K562 (cell line): ENCODE measurements around the gene PIK3C2G. TPM values are rescaled to one million over a fixed set of nuclear protein-coding genes. Genes with fewer than 3 reads are reported as not detected.

Experiments
- ATAC-seq: fragments of 200-7000 bp; cut with Tn5 transposase; 3 replicates; pipeline ENCODE4 v1.9.1; 2020; ENCODE audit warnings: moderate library complexity
- BruUV-seq: library from RNA; stranded (reverse); fragments of 400-500 nt; replicated peaks from 2 replicates; lab custom pipeline; 2021; lab: Mats Ljungman, UMichigan
- CTCF ChIA-PET: fragments of 300-600 bp; formaldehyde crosslinking; extraction: SDS; loops from one replicate; lab custom pipeline; 2021; ENCODE audit warnings: low intra/inter-chr PET ratio; lab: Yijun Ruan, JAX
- POLR2A ChIA-PET: fragments of 300-600, 350-650 bp; sonication (Branson Sonifier 250); formaldehyde crosslinking; extraction: SDS; loops from one replicate; lab custom pipeline; 2021; ENCODE audit warnings: antibody characterized with exemption, inconsistent platforms; lab: Yijun Ruan, JAX
- DNase-seq, 4 experiments: peaks; one replicate each; pipeline versions ENCODE4 v3.0.0 to v3.0.0-alpha.2; 2011 to 2018; ENCODE audit warnings: low spot score in 3 of 4, mixed read lengths in 3 of 4; ENCODE audit errors: extremely low read depth in 1 of 4
- FAIRE-seq: peaks from 2 replicates; lab custom pipeline; 2011; peaks lifted over from hg19 to GRCh38; lab: Jason Lieb, UNC
- H2AFZ ChIP-seq: 2 replicates; pipeline ENCODE4 v1.6.0; 2011; ENCODE audit warnings: low read depth, low read length, control low read depth, inconsistent platforms
- H3K27ac ChIP-seq: fragments of 200-600 bp; 3 replicates; pipeline ENCODE4 v1.8.0; 2011; ENCODE audit warnings: low read depth, mild to moderate bottlenecking, control low read depth, inconsistent platforms, low read length, moderate library complexity, mixed read lengths; ENCODE audit errors: extremely low read depth
- H3K27me3 ChIP-seq, 2 experiments: fragments of 300-600 bp in 1 of 2; 2 replicates in 1 of 2; 3 replicates in 1 of 2; pipeline versions ENCODE4 v1.6.0 to v1.8.0; 2011; ENCODE audit warnings: inconsistent platforms in 2 of 2, low read length in 2 of 2, mild to moderate bottlenecking in 1 of 2, mixed read lengths in 1 of 2, moderate library complexity in 1 of 2; ENCODE audit not compliant: control insufficient read depth in 2 of 2, insufficient read depth in 2 of 2
- H3K36me3 ChIP-seq: fragments of 300-600 bp; 3 replicates; pipeline ENCODE4 v1.8.0; 2011; ENCODE audit warnings: mild to moderate bottlenecking, low read length, inconsistent platforms; ENCODE audit not compliant: control insufficient read depth, insufficient read depth
- H3K4me1 ChIP-seq, 2 experiments: fragments of 200-600 bp in 1 of 2; replicated peaks in 1 of 2; 2 replicates in 1 of 2; 3 replicates in 1 of 2; pipeline versions ENCODE4 v1.5.1 to v1.8.0; 2011; ENCODE audit warnings: inconsistent platforms in 2 of 2, low read length in 2 of 2, mild to moderate bottlenecking in 1 of 2, mixed read lengths in 1 of 2, moderate library complexity in 1 of 2; ENCODE audit not compliant: control insufficient read depth in 2 of 2, insufficient read depth in 2 of 2
- H3K4me2 ChIP-seq: 2 replicates; pipeline ENCODE4 v1.6.1; 2011; ENCODE audit warnings: low read length, control low read depth, inconsistent platforms, mixed read lengths; ENCODE audit not compliant: insufficient read depth
- H3K4me3 ChIP-seq: fragments of 200-600 bp; sonication (generic), shearing (Covaris generic); 2 replicates; pipeline ENCODE4 v1.5.1; 2016; ENCODE audit warnings: control low read depth, inconsistent platforms
- H3K79me2 ChIP-seq: fragments of 200-600 bp; 3 replicates; pipeline ENCODE4 v1.8.0; 2011; ENCODE audit warnings: low read length, inconsistent platforms; ENCODE audit not compliant: control insufficient read depth, insufficient read depth
- H3K9ac ChIP-seq, 2 experiments: 2 replicates each; pipeline versions ENCODE4 v1.6.0 to v1.6.1; 2011; ENCODE audit warnings: low read depth in 2 of 2, low read length in 2 of 2, control low read depth in 1 of 2, inconsistent platforms in 1 of 2, mild to moderate bottlenecking in 1 of 2, mixed read lengths in 1 of 2; ENCODE audit not compliant: insufficient read depth in 1 of 2
- H3K9me1 ChIP-seq: one replicate; pipeline ENCODE4 v1.6.0; 2011; ENCODE audit warnings: inconsistent platforms, mild to moderate bottlenecking, low read length, moderate library complexity; ENCODE audit not compliant: control insufficient read depth, insufficient read depth
- H3K9me3 ChIP-seq: replicated peaks from 2 replicates; pipeline ENCODE4 v1.5.1; 2011; ENCODE audit warnings: low read depth, low read length, inconsistent platforms; ENCODE audit not compliant: control insufficient read depth, insufficient read depth
- H4K20me1 ChIP-seq: replicated peaks from 2 replicates; pipeline ENCODE4 v1.6.1; 2011; ENCODE audit warnings: low read length, inconsistent platforms, mixed read lengths; ENCODE audit not compliant: control insufficient read depth, insufficient read depth
- ARID3B ChIP-seq: fragments of 250-450 bp; sonication (Bioruptor Pico); IDR thresholded peaks from 2 replicates; pipeline ENCODE4 v1.4.0; 2020; ENCODE audit warnings: borderline replicate concordance
- BMI1 ChIP-seq: fragments of 150-350 bp; IDR thresholded peaks from 2 replicates; pipeline ENCODE4 v1.6.1; 2014; ENCODE audit warnings: low read length
- GTF2F1 ChIP-seq: IDR thresholded peaks from 2 replicates; pipeline ENCODE4 v1.6.1; 2011; ENCODE audit warnings: low read depth, low read length, improper control_type of control experiment
- ZBTB5 ChIP-seq: fragments of 450-650 bp; IDR thresholded peaks from 2 replicates; pipeline ENCODE4 v1.6.1; 2017; ENCODE audit warnings: antibody characterized with exemption
- ZNF224 ChIP-seq: sonication (generic); formaldehyde crosslinking; IDR thresholded peaks from 2 replicates; pipeline ENCODE4 v1.8.0; 2022; ENCODE audit warnings: mild to moderate bottlenecking, missing genetic modification reagents
- ZNF347 ChIP-seq: fragments of 450-650 bp; formaldehyde crosslinking; IDR thresholded peaks from 2 replicates; pipeline ENCODE4 v1.4.0; 2020; ENCODE audit warnings: low read depth, mild to moderate bottlenecking, moderate library complexity
- ZNF408 ChIP-seq: fragments of 250-450 bp; sonication (Bioruptor Pico); IDR thresholded peaks from 2 replicates; pipeline ENCODE4 v1.4.0; 2020; ENCODE audit warnings: low read depth, mild to moderate bottlenecking, moderate library complexity
- WGBS: fragments of 100-300 bp; shearing (Covaris generic); methylation state at CpG from one replicate; pipeline ENCODE4 v1.1.6; 2016; ENCODE audit warnings: low coverage, mixed read lengths; ENCODE audit not compliant: insufficient coverage; ENCODE audit errors: missing lambda C conversion rate; 5-methylcytosine and 5-hydroxymethylcytosine counted together
- in situ Hi-C: fragments of 300-500 bp; cut with MboI; formaldehyde crosslinking; loops from 4 replicates; pipeline ENCODE4 v1.15.0; 2018; ENCODE audit warnings: inconsistent platforms, mixed read lengths
- intact Hi-C: fragments of 100-400 bp; cut with micrococcal nuclease; formaldehyde crosslinking; loops from 2 replicates; pipeline ENCODE4 v1.14.2; 2022
- polyA plus RNA-seq, 8 experiments: library from polyadenylated mRNA; depleted of rRNA in 4 of 8; stranded (reverse) in 5 of 8; unstranded in 3 of 8; fragments of >200 nt; fragmentation: Nextera tagmentation in 2 of 8; fragmentation: Illumina TruSeq in 1 of 8; extraction: Ambion mirVana in 2 of 8; extraction: Trizol in 1 of 8; gene quantifications; 2 replicates each; pipeline versions ENCODE4 v1.2.1 to v1.2.3, GENCODE V29; 2011 to 2014; ENCODE audit warnings: inconsistent platforms in 1 of 8, missing spikeins in 1 of 8
- total RNA-seq, 7 experiments: library from RNA; depleted of rRNA in 6 of 7; stranded (reverse); fragments of >200 nt in 6 of 7; fragmentation: Illumina TruSeq in 2 of 7; extraction: Trizol in 2 of 7; gene quantifications; 2 replicates each; pipeline versions ENCODE4 v1.2.1 to v1.2.3, GENCODE V29; 2011 to 2021; ENCODE audit warnings: low replicate concordance in 1 of 7

The PIK3C2G gene
- total and polyA plus RNA-seq, 9 of the 15 experiments (the other 6 are each of a cell fraction or from before 2014, with no cell fraction given): not detected

- no peak for TF ChIP-seq ZBTB5
- TF ChIP-seq ZNF224 (CRISPR knock-in tag): no peak
- TF ChIP-seq ZNF347 (CRISPR knock-in tag): no peak
These were observed 334.1 kb downstream of the PIK3C2G start (continued) for GRCh38 chr12:18595412-18595811.

GRCh38 chr12:18601962-18602361 lies 340.6 kb downstream of the PIK3C2G start:
- Histone ChIP-seq H3K27ac (no peak overlapping the region), H4K20me1 (no peaks in the 10 kb centered on the region), H3K9ac (no peak overlapping the region), H3K27me3 (no peaks in the 10 kb centered on the region), H3K4me3 (no peak overlapping the region), H3K4me1 (no peaks in the 10 kb centered on the region), H3K4me2 (no peak overlapping the region), H2AFZ (no peak overlapping the region), H3K36me3 (no peaks in the 10 kb centered on the region), H3K79me2 (no peaks in the 10 kb centered on the region), H3K9me1 (no peaks in the 10 kb centered on the region), H3K9me3 (no peaks in the 10 kb centered on the region)
- WGBS: 58% methylated on average over 2 of the region's 7 CpGs
- no TSS peak for BruUV-seq
- intact Hi-C loops (no loop called here), in situ Hi-C loops (no loop called here)
- DNase-seq (no peak), ATAC-seq (no peak), FAIRE-seq (no peak)
- ChIA-PET POLR2A (no interaction called here), CTCF (no interaction called here)
- no peak for TF ChIP-seq ARID3B (CRISPR knock-in tag)
- TF ChIP-seq BMI1: no peak
- TF ChIP-seq GTF2F1: no peak
- TF ChIP-seq ZNF408 (CRISPR knock-in tag): no peak
